ENCODE results near the gene SLC8A3. TPM values are rescaled to one million over a fixed set of nuclear protein-coding genes. Genes with fewer than 3 reads are reported as not detected.

Gene SLC8A3
- total and polyA plus RNA-seq, 2 donors (not counting 3 experiments of a cell fraction or from before 2014, with no cell fraction given), result not detected

GRCh38 chr14:70077720-70078119 is 111.0 kb downstream of the SLC8A3 start:
- no peaks in the 10 kb centered on the region for H3K27me3 ChIP-seq (ENCODE audit: control insufficient read depth in 2 of 2, insufficient read depth in 2 of 2, low read length in 2 of 2)
- no peaks in the 10 kb centered on the region for H3K36me3 ChIP-seq (ENCODE audit: control insufficient read depth in 2 of 2, extremely low read depth in 1 of 2, insufficient read depth in 2 of 2, low read length in 2 of 2)
- no peak overlapping the region for H2AFZ ChIP-seq (ENCODE audit: low read depth, low read length)
- CTCF ChIA-PET, result interaction anchor here (1.0 to 2.4 kb wide), 3 partner anchors 10 to 45 kb away, joined by 3 to 13 read pairs (median 3); no protein-coding TSS in a partner anchor
- no peak overlapping the region for H3K27ac ChIP-seq (ENCODE audit: insufficient read depth, low read depth, low read length)
- no peaks in the 10 kb centered on the region for H4K20me1 ChIP-seq (replicated peaks; ENCODE audit: control insufficient read depth, extremely low read depth, insufficient read depth, low read length)
- BruUV-seq (replicated peaks), result no TSS peak
- POLR2A ChIA-PET, result no interaction called here
- H3K9ac ChIP-seq (replicated peaks; ENCODE audit: extremely low read depth, insufficient read depth, low read length), result no peak overlapping the region
- no peaks in the 10 kb centered on the region for H3K4me1 ChIP-seq (ENCODE audit: control insufficient read depth, extremely low read depth, insufficient read depth, low read length)
- dilution Hi-C loops (cut with MboI; ENCODE audit: extremely low pct_ligation_motif_present, low sequenced_read_pairs), result no loop called here
- no peak overlapping the region for H3K4me3 ChIP-seq (replicated peaks in 1 of 3; ENCODE audit: insufficient read depth in 1 of 3, low read depth in 1 of 3, low read length in 3 of 3)
- intact Hi-C loops (cut with micrococcal nuclease), result no loop called here
- TF ChIP-seq CTCF (IDR thresholded peaks at IDR 0.05; ENCODE audit: extremely low read depth in 1 of 2, insufficient read depth in 1 of 2, low read depth in 1 of 2, low read length in 2 of 2) (no peak), POLR2AphosphoS5 (IDR thresholded peaks at IDR 0.05; ENCODE audit: insufficient read depth, low read depth, low read length) (no peak), POLR2A (IDR thresholded peaks at IDR 0.05; ENCODE audit: low read depth, low read length) (no peak), FOS (IDR thresholded peaks at IDR 0.05; ENCODE audit: borderline replicate concordance, insufficient read depth, low read length) (no peak), MYC (IDR thresholded peaks at IDR 0.05; ENCODE audit: low read depth, low read length) (no peak)
- H3K9me3 ChIP-seq (replicated peaks; ENCODE audit: control insufficient read depth, insufficient read depth, low read length), result no peaks in the 10 kb centered on the region
- DNase-seq (ENCODE audit: low read depth, low spot score), result no peak
- no peaks in the 10 kb centered on the region for H3K79me2 ChIP-seq (ENCODE audit: control insufficient read depth, insufficient read depth, low read length)
- no peak overlapping the region for H3K4me2 ChIP-seq (ENCODE audit: insufficient read depth, low read length)
- H3K9me1 ChIP-seq (replicated peaks; ENCODE audit: control insufficient read depth, extremely low read depth, insufficient read depth, low read length), result no peaks in the 10 kb centered on the region
- FAIRE-seq, result no peak

- H3K9ac ChIP-seq (replicated peaks; ENCODE audit: extremely low read depth, insufficient read depth, low read length), result no peak overlapping the region
- POLR2A ChIA-PET, result no interaction called here
- CTCF ChIA-PET, result interaction anchor here (1.3 to 2.4 kb wide), 2 partner anchors 10 to 346 kb away, joined by 5 to 13 read pairs; no protein-coding TSS in a partner anchor
- no TSS peak for BruUV-seq (replicated peaks)
- intact Hi-C loops (cut with micrococcal nuclease) (no loop called here), dilution Hi-C loops (cut with MboI; ENCODE audit: extremely low pct_ligation_motif_present, low sequenced_read_pairs) (no loop called here)
- H3K9me1 ChIP-seq (replicated peaks; ENCODE audit: control insufficient read depth, extremely low read depth, insufficient read depth, low read length), result no peaks in the 10 kb centered on the region
- H2AFZ ChIP-seq (ENCODE audit: low read depth, low read length), result no peak overlapping the region
- H3K79me2 ChIP-seq (ENCODE audit: control insufficient read depth, insufficient read depth, low read length), result no peaks in the 10 kb centered on the region
- H3K4me3 ChIP-seq (replicated peaks in 1 of 3; ENCODE audit: insufficient read depth in 1 of 3, low read depth in 1 of 3, low read length in 3 of 3), result no peak overlapping the region
- TF ChIP-seq POLR2AphosphoS5 (IDR thresholded peaks at IDR 0.05; ENCODE audit: insufficient read depth, low read depth, low read length) (no peak), FOS (IDR thresholded peaks at IDR 0.05; ENCODE audit: borderline replicate concordance, insufficient read depth, low read length) (no peak), MAX (IDR thresholded peaks at IDR 0.05; ENCODE audit: insufficient read depth, insufficient read length) (no peak), JUN (IDR thresholded peaks at IDR 0.05; ENCODE audit: borderline replicate concordance, insufficient read depth, insufficient read length, low read depth) (no peak), MYC (IDR thresholded peaks at IDR 0.05; ENCODE audit: low read depth, low read length) (no peak), POLR2A (IDR thresholded peaks at IDR 0.05; ENCODE audit: low read depth, low read length) (no peak), CTCF (IDR thresholded peaks at IDR 0.05; ENCODE audit: extremely low read depth in 1 of 2, insufficient read depth in 1 of 2, low read depth in 1 of 2, low read length in 2 of 2) (no peak), GATA2 (IDR thresholded peaks at IDR 0.05; ENCODE audit: insufficient read depth, insufficient read length, low read depth, low read length) (no peak), EZH2 (IDR thresholded peaks at IDR 0.05; ENCODE audit: borderline replicate concordance, low read depth, low read length, severe bottlenecking) (no peak)
- H3K4me2 ChIP-seq (ENCODE audit: insufficient read depth, low read length), result no peak overlapping the region
- H3K4me1 ChIP-seq (ENCODE audit: control insufficient read depth, extremely low read depth, insufficient read depth, low read length), result no peaks in the 10 kb centered on the region
- DNase-seq (ENCODE audit: low read depth, low spot score) (no peak), FAIRE-seq (no peak)
- H3K27me3 ChIP-seq (ENCODE audit: control insufficient read depth in 2 of 2, insufficient read depth in 2 of 2, low read length in 2 of 2), result no peaks in the 10 kb centered on the region
- no peaks in the 10 kb centered on the region for H4K20me1 ChIP-seq (replicated peaks; ENCODE audit: control insufficient read depth, extremely low read depth, insufficient read depth, low read length)
- no peak overlapping the region for H3K27ac ChIP-seq (ENCODE audit: insufficient read depth, low read depth, low read length)
- no peaks in the 10 kb centered on the region for H3K9me3 ChIP-seq (replicated peaks; ENCODE audit: control insufficient read depth, insufficient read depth, low read length)
- H3K36me3 ChIP-seq (ENCODE audit: control insufficient read depth in 2 of 2, extremely low read depth in 1 of 2, insufficient read depth in 2 of 2, low read length in 2 of 2), result no peaks in the 10 kb centered on the region
Measured at GRCh38 chr14:70077005-70077404, 111.7 kb downstream of the SLC8A3 start.

All from endothelial cell of umbilical vein (primary cell).